Central memory CD4-positive, alpha-beta T cell (primary cell): ENCODE measurements around the gene TXNDC16.

Experiments
- DNase-seq: peaks from one replicate; pipeline ENCODE4 v3.0.0; 2022

The TXNDC16 gene

GRCh38 chr14:52447236-52447635 is 105.1 kb downstream of the TXNDC16 start:
- DNase-seq, result no peak

GRCh38 chr14:52446355-52446754 is 106.0 kb downstream of the TXNDC16 start:
- DNase-seq, result no peak

GRCh38 chr14:52443506-52443905 is 108.8 kb downstream of the TXNDC16 start:
- DNase-seq, result no peak

DNA sequence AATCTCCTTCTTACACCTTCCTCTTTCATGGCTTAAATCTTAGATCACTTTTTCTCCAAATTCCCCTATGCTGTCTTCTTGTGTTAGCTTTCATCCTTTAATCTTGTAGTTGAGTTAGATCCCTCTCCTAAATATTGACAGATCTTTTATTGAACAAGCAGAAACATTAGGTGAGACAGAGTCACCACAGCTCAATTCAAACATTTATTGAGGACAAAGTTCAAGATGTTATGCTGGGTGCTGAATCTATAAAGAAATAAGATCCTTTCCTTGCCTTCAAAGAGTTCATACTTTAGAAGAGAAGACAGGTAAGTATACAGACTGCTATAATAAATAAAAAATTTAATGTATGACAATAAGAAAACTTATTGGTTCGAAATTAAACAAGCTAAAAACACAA is 109.7 kb downstream of the TXNDC16 start:
- no peak for DNase-seq

DNA sequence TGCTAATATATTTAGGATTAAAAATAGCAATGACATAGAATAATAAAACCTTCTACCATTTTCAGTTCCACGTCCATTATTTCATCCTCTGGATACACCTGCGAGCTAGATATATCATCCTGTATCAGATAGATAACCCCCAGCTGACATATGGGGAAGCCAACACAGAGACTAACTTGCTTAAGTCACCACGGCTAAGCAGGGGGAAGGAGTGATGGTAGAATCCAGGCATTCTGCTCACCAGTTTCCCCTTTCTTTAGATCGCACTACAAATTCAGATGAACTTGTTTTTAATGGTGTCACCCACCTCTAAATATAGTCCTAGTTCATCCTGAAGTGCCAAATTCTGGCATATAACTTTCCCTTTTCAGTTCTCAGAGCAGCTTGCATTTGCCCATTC is 110.1 kb downstream of the TXNDC16 start:
- DNase-seq, result no peak

DNA sequence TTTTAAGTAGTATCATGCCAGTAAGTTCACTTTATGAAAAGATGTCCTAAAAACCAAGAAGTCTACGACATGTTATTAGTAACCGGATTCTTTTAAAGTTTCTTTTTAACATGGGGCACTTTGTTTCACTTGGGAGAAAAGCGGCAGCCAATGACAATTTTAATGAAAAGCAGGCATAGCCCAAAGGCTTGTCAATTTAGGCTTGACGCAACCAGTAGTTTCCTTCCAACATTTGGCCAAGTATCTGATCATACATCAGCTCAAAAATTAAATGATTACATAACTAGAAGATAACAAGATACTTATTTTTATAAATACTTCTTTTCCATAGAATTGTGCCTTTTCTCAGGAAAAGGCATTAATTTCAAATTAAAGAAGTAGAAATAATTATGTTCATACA is 112.8 kb downstream of the TXNDC16 start:
- no peak for DNase-seq

DNA sequence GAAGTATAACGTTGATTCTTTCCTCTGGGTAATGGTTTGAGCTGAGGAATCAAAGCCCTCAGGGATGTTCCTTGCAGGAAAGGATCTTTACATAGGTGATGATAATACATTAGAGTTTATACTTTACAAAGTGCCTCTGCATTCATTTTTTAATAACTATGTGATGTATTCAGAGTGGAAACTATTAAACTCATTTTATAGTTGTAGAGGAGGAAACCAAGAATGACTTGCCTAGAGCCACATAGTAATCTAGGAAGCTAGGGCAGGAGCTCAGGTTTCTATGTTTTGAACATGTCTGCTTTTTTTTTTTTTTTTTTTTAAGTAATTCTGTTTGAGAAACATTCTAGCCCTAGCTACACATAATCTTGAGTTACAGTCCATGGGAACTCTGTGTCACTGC is 117.3 kb downstream of the TXNDC16 start:
- no peak for DNase-seq

DNA sequence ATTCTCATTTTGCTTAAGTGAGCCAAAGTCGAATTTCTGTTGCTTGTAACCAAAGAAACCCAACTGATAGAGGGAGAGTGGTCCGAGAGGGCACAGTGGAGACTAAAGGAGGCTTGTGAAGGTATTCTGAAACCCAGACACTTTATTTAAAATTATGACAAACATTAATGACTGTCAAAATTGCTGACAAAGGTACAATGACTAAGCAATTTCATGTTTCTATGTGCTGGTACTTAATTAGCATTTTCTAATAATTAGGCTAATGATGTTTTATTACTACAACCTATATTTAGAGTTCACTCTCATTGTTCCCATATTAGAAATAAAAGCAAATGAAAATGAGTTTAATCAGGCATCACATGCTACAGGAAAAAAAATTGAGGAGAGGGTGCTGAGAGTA is 121.8 kb downstream of the TXNDC16 start:
- DNase-seq, result no peak

DNA sequence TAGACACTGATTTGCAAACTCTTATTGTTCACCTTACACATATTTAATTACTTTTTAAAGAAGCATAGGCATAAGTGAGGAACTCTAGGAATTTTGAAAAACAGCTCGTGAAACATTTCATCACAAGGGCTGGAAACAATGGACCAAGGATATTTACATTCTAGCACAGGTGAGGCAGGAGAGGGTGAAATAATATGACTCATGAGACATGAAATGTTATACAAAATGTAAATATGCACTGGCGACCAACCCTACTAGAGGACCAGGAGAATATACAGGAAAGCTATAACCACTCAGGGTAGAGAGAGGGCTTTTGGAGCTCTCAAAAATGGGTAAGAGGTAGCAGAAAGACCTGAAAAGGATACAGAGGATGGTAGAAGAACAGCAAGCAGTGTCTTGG is 122.9 kb downstream of the TXNDC16 start:
- DNase-seq, result no peak

- DNase-seq, result no peak
Measured at GRCh38 chr14:52427460-52427859, 124.8 kb downstream of the TXNDC16 start.

DNA sequence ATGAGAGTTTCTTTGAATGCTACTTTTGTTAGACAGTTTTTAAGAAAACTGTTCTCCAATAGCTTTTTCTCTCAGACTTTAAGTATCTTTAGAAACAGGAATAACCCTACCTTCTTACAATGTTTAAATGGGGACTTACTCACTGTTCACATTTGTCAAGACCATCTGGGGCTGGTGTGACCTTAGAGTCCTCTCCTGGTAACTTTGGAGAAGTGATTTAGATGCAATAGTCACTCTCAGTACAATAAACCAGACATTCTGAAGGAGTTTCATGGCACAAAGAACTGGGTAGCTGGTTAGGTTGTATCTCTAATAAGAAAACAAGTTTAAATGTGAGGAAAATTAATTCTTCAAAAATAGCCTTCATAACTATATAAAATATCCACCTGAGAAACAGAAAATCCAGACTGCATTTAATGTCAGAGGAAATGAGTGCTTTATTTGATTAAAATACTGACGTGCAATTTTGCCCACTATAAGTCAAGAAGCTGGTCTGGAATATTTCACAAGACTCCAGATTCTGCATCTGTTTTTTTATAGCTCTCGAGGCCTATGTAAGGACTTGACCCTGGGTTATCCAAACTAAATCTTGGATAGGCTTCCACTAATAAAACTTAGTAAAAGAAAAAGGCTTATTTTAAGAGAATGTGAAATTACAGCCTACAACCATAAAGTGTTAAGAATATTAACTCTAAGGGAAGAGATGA is 129.5 kb downstream of the TXNDC16 start:
- DNase-seq, result no peak

GRCh38 chr14:52417139-52417538 is 135.2 kb downstream of the TXNDC16 start:
- DNase-seq, result no peak

GRCh38 chr14:52413729-52414408 is 138.4 kb downstream of the TXNDC16 start:
- DNase-seq, result no peak

- DNase-seq, result no peak
Measured at GRCh38 chr14:52412426-52412825, 139.9 kb downstream of the TXNDC16 start.

GRCh38 chr14:52405314-52405713 is 147.0 kb downstream of the TXNDC16 start:
- no peak for DNase-seq

GRCh38 chr14:52402812-52403526 is 149.3 kb downstream of the TXNDC16 start:
- DNase-seq, result peak; percentile 41

- DNase-seq, result peak; percentile 67
Measured at GRCh38 chr14:52400846-52401245, 151.5 kb downstream of the TXNDC16 start.

DNA sequence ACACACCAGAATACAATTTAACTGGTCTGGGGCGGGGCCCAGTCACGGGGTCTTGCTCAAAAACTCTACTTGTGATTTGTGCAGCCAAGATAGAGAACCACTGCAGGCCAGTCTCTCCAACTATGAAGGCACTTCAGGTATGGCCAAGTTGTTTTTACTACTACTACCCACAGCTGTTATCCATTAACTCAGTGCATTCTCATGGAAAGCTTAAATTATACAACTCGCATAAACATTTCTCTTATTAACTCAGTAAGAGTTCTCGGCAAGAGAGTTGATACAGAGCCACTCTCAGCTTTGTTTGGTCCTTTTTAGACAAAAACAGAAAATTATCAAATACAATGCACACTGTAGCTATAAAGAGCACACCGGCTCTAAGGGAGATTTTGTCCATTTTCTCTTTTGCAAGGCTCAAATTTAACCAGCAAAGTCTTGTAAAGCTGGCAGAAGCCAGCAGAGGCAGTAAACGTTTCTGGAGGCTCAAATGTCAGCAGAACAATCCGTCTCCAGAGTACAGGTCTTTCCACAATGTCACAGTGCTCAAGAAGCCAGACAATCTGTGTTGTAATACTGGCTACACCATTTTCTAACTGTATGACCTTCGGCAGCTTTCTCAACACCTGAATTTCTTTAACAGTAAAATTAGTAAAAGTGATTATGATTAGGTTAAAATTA is 152.2 kb downstream of the TXNDC16 start:
- DNase-seq, result no peak

GRCh38 chr14:52399104-52399503 is 153.2 kb downstream of the TXNDC16 start:
- no peak for DNase-seq

- no peak for DNase-seq
Measured at GRCh38 chr14:52397844-52398243, 154.5 kb downstream of the TXNDC16 start.

GRCh38 chr14:52395728-52396127 is 156.6 kb downstream of the TXNDC16 start:
- DNase-seq, result no peak

DNA sequence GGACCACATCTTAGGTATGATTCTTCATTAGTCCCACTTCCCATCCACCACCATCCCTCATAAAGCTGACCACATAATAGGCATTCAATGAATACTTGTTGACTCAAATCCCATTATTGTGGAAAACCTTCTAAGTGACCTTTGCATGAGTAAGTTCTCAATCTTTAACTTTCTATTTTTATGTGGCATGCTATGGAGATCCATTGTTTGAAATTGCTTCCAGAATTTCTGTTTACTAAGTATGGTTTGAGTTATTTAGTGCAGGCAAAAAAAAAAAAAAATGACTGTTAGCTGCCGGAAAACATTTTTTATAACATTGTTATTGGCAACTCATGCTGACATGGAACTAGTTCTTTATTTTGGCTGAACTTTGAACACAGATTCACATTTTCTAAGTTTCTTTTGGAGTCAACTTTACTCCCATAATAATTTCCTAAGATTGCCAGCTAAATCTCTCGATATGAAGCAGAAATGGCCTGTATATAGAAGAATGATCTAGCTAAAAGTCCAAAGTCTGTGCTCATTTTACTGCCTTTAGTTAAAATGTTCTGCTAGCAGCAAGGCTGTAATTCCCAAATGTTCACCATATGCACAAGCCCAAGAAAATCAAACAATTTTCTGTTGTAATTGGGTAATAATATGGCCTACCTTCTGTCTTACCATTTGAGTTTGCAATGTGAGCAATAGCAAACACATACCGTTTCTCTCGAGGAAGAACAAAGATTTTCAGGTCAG is 160.3 kb downstream of the TXNDC16 start:
- no peak for DNase-seq
